A549 (cell line): ENCODE data around the gene NTN1.

Experiments
- EP300 ChIP-seq, 2 experiments: fragments of >200 bp; sonication (Bioruptor Twin); formaldehyde crosslinking; IDR thresholded peaks; 2 replicates in 1 of 2; 3 replicates in 1 of 2; pipeline ENCODE4 v1.6.1; 2016 to 2017
- KDM5A ChIP-seq: fragments of 200-600 bp; sonication (generic); IDR thresholded peaks from 2 replicates; pipeline ENCODE4 v1.6.1; 2016; ENCODE audit warnings: antibody characterized with exemption, mild to moderate bottlenecking
- NFE2L2 ChIP-seq: fragments of 150-350 bp; conservative IDR thresholded peaks from 2 replicates; pipeline ENCODE4 v1.6.1; 2014; ENCODE audit warnings: low read length
- POLR2A ChIP-seq: IDR thresholded peaks from 2 replicates; pipeline ENCODE4 v1.6.1; 2012; ENCODE audit warnings: mild to moderate bottlenecking, low read length
- RAD21 ChIP-seq, 2 experiments: fragments of >200 bp in 1 of 2; sonication (Bioruptor Twin) in 1 of 2; formaldehyde crosslinking in 1 of 2; IDR thresholded peaks in 1 of 2; conservative IDR thresholded peaks in 1 of 2; 2 replicates in 1 of 2; 3 replicates in 1 of 2; pipeline ENCODE4 v1.6.1; 2012 to 2018; ENCODE audit warnings: inconsistent platforms in 1 of 2
- TF ChIP-seq, protein P1 (sequence below): fragments of >200 bp; sonication (Bioruptor Twin); formaldehyde crosslinking; IDR thresholded peaks from 3 replicates; pipeline ENCODE4 v1.5.1; 2016
- TF ChIP-seq, protein P2 (sequence below): IDR thresholded peaks from 2 replicates; pipeline ENCODE4 v1.6.1; 2012
- TF ChIP-seq, protein P3 (sequence below): fragments of 150-350 bp; IDR thresholded peaks from 2 replicates; pipeline ENCODE4 v1.6.1; 2014; ENCODE audit warnings: low read depth, mild to moderate bottlenecking, low read length

DNA sequence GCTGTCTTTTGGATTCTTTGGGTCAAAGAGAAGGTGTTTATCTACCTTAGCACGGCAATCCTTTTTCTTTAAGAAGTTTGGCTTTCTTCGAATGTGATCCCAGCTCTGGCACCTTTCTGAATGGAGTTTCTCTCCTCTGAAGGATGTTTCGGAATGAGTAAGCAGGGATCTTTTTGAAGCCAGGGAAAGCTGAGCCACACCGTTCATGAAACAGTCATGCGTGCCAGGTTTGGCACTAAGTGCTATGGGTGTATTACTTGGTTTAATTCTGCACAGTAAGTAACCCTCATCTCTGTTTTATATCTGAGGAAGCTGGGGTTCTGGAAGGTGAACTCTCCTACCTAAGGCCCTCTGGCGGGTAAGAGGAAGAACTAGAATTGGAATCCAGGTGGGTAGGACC lies 234.5 kb downstream of the NTN1 start:
- no peak for TF ChIP-seq KDM5A
- TF ChIP-seq, protein P1, sequence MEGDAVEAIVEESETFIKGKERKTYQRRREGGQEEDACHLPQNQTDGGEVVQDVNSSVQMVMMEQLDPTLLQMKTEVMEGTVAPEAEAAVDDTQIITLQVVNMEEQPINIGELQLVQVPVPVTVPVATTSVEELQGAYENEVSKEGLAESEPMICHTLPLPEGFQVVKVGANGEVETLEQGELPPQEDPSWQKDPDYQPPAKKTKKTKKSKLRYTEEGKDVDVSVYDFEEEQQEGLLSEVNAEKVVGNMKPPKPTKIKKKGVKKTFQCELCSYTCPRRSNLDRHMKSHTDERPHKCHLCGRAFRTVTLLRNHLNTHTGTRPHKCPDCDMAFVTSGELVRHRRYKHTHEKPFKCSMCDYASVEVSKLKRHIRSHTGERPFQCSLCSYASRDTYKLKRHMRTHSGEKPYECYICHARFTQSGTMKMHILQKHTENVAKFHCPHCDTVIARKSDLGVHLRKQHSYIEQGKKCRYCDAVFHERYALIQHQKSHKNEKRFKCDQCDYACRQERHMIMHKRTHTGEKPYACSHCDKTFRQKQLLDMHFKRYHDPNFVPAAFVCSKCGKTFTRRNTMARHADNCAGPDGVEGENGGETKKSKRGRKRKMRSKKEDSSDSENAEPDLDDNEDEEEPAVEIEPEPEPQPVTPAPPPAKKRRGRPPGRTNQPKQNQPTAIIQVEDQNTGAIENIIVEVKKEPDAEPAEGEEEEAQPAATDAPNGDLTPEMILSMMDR: no peak
- no peak for TF ChIP-seq EP300 (IDR thresholded peaks at IDR 0.05)
- no peak for TF ChIP-seq NFE2L2
- TF ChIP-seq, protein P2, sequence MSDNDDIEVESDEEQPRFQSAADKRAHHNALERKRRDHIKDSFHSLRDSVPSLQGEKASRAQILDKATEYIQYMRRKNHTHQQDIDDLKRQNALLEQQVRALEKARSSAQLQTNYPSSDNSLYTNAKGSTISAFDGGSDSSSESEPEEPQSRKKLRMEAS: no peak
- no peak for TF ChIP-seq RAD21 (conservative IDR thresholded peaks at IDR 0.05 in 1 of 2, IDR thresholded peaks at IDR 0.05 in 1 of 2)
- TF ChIP-seq, protein P3, sequence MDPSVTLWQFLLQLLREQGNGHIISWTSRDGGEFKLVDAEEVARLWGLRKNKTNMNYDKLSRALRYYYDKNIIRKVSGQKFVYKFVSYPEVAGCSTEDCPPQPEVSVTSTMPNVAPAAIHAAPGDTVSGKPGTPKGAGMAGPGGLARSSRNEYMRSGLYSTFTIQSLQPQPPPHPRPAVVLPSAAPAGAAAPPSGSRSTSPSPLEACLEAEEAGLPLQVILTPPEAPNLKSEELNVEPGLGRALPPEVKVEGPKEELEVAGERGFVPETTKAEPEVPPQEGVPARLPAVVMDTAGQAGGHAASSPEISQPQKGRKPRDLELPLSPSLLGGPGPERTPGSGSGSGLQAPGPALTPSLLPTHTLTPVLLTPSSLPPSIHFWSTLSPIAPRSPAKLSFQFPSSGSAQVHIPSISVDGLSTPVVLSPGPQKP: no peak
- no peak for TF ChIP-seq POLR2A
